Peyer's patch (tissue), 4 donors: ENCODE results near the gene CCDC57.
"Not testable (repeated sequence)": the region's sequence is repeated elsewhere in the genome, so short reads cannot be mapped to it uniquely, and the experiment has no call there.

Experiments used
- CTCF ChIP-seq, 6 experiments: fragments of 450-650 bp in 4 of 6; fragments of 200-600 bp in 2 of 6; sonication (generic) in 1 of 6; IDR thresholded peaks; one replicate each; pipeline ENCODE4 v1.5.1; 2017 to 2019; ENCODE audit warnings: antibody characterized with exemption in 6 of 6, mild to moderate bottlenecking in 3 of 6, moderate library complexity in 1 of 6
- POLR2A ChIP-seq, 2 donors: fragments of 450-650 bp; IDR thresholded peaks; one replicate each; pipeline ENCODE4 v1.5.1; 2017; ENCODE audit warnings: antibody characterized with exemption in 2 of 2, mild to moderate bottlenecking in 2 of 2, moderate library complexity in 2 of 2

GRCh38 chr17:82133166-82133953 lies 79.3 kb downstream of the CCDC57 start:
- not testable (repeated sequence) for TF ChIP-seq CTCF, POLR2A (IDR thresholded peaks at IDR 0.05)
